ENCODE data around the gene ACSL3. TPM values are rescaled to one million over a fixed set of nuclear protein-coding genes. Genes with fewer than 3 reads are reported as not detected.

The ACSL3 gene
- total RNA-seq, 1 experiment from 2014 or later, result 100 TPM

DNA sequence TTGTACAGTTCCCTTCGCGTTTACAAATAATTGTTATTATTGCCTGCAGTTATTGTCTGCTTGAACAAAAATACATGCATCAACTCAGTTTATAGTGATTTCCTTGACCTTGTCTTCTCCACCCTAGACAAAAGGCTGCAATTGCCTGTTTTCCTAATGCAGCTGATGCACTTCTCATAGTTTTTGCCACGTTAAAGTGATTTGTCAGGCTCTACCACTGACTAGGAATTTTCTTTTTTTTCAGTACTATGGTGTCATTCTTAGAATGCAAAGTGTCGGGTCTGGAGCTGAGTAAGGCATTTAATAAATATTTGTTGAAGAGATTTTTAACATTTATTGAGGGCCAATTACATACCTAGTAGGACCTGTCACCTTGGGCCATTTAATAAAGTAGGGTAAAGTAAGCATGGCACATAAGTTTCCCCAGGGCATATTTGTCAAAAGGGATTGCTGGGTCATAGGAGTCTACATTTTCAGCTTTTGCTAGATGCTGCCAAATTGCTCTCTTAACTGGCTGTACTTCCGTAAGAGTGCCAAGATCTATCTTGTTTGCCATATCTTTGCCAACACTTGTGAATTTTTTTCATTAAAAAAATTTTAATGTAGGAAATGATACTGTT, 24.1 kb downstream of the ACSL3 start:
- peaks cover 13% of the 10 kb centered on the region; the same call in 1 of the 2 replicates for H3K9me3 Mint-ChIP-seq
- H3K27me3 Mint-ChIP-seq (ENCODE audit: low read depth), result no peaks in the 10 kb centered on the region
- no peak overlapping the region for H3K4me3 Mint-ChIP-seq
- CTCF ChIA-PET, result no interaction called here
- POLR2A ChIA-PET, result no interaction called here
- no peak for TF ChIP-seq SMAD4 (CRISPR knock-in tag; IDR thresholded peaks at IDR 0.05)
- TF ChIP-seq JUN (CRISPR knock-in tag; IDR thresholded peaks at IDR 0.05), result no peak
- TF ChIP-seq ATF6 (CRISPR knock-in tag; IDR thresholded peaks at IDR 0.05), result no peak
- TF ChIP-seq, protein P1, sequence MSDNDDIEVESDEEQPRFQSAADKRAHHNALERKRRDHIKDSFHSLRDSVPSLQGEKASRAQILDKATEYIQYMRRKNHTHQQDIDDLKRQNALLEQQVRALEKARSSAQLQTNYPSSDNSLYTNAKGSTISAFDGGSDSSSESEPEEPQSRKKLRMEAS (CRISPR knock-in tag; IDR thresholded peaks at IDR 0.05), result no peak
- TF ChIP-seq ZNF219 (CRISPR knock-in tag; IDR thresholded peaks at IDR 0.05; ENCODE audit: borderline replicate concordance), result no peak
- TF ChIP-seq NFE2L1 (CRISPR knock-in tag; IDR thresholded peaks at IDR 0.05), result no peak
- no peak for TF ChIP-seq NFYB (CRISPR knock-in tag; conservative IDR thresholded peaks at IDR 0.05; ENCODE audit: low read depth)
- TF ChIP-seq, protein P2, sequence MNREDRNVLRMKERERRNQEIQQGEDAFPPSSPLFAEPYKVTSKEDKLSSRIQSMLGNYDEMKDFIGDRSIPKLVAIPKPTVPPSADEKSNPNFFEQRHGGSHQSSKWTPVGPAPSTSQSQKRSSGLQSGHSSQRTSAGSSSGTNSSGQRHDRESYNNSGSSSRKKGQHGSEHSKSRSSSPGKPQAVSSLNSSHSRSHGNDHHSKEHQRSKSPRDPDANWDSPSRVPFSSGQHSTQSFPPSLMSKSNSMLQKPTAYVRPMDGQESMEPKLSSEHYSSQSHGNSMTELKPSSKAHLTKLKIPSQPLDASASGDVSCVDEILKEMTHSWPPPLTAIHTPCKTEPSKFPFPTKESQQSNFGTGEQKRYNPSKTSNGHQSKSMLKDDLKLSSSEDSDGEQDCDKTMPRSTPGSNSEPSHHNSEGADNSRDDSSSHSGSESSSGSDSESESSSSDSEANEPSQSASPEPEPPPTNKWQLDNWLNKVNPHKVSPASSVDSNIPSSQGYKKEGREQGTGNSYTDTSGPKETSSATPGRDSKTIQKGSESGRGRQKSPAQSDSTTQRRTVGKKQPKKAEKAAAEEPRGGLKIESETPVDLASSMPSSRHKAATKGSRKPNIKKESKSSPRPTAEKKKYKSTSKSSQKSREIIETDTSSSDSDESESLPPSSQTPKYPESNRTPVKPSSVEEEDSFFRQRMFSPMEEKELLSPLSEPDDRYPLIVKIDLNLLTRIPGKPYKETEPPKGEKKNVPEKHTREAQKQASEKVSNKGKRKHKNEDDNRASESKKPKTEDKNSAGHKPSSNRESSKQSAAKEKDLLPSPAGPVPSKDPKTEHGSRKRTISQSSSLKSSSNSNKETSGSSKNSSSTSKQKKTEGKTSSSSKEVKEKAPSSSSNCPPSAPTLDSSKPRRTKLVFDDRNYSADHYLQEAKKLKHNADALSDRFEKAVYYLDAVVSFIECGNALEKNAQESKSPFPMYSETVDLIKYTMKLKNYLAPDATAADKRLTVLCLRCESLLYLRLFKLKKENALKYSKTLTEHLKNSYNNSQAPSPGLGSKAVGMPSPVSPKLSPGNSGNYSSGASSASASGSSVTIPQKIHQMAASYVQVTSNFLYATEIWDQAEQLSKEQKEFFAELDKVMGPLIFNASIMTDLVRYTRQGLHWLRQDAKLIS (CRISPR knock-in tag; IDR thresholded peaks at IDR 0.05; ENCODE audit: borderline replicate concordance), result no peak
- TF ChIP-seq, protein P3, sequence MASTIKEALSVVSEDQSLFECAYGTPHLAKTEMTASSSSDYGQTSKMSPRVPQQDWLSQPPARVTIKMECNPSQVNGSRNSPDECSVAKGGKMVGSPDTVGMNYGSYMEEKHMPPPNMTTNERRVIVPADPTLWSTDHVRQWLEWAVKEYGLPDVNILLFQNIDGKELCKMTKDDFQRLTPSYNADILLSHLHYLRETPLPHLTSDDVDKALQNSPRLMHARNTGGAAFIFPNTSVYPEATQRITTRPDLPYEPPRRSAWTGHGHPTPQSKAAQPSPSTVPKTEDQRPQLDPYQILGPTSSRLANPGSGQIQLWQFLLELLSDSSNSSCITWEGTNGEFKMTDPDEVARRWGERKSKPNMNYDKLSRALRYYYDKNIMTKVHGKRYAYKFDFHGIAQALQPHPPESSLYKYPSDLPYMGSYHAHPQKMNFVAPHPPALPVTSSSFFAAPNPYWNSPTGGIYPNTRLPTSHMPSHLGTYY (CRISPR knock-in tag; IDR thresholded peaks at IDR 0.05), result no peak
- no peak for TF ChIP-seq USF1 (CRISPR knock-in tag; IDR thresholded peaks at IDR 0.05)
- no peak for TF ChIP-seq NR2C2 (CRISPR knock-in tag; IDR thresholded peaks at IDR 0.05)
- no peak for TF ChIP-seq ELF4 (CRISPR knock-in tag; IDR thresholded peaks at IDR 0.05; ENCODE audit: low read depth)
- TF ChIP-seq CBFB (CRISPR knock-in tag; IDR thresholded peaks at IDR 0.05; ENCODE audit: low read depth), result no peak
- TF ChIP-seq CREB1 (CRISPR knock-in tag; IDR thresholded peaks at IDR 0.05), result no peak
- no peak for TF ChIP-seq CTCF (IDR thresholded peaks at IDR 0.05)
- no peak for TF ChIP-seq NFATC4 (CRISPR knock-in tag; IDR thresholded peaks at IDR 0.05)
- TF ChIP-seq HMGXB4 (CRISPR knock-in tag; IDR thresholded peaks at IDR 0.05), result no peak
- TF ChIP-seq, protein P4, sequence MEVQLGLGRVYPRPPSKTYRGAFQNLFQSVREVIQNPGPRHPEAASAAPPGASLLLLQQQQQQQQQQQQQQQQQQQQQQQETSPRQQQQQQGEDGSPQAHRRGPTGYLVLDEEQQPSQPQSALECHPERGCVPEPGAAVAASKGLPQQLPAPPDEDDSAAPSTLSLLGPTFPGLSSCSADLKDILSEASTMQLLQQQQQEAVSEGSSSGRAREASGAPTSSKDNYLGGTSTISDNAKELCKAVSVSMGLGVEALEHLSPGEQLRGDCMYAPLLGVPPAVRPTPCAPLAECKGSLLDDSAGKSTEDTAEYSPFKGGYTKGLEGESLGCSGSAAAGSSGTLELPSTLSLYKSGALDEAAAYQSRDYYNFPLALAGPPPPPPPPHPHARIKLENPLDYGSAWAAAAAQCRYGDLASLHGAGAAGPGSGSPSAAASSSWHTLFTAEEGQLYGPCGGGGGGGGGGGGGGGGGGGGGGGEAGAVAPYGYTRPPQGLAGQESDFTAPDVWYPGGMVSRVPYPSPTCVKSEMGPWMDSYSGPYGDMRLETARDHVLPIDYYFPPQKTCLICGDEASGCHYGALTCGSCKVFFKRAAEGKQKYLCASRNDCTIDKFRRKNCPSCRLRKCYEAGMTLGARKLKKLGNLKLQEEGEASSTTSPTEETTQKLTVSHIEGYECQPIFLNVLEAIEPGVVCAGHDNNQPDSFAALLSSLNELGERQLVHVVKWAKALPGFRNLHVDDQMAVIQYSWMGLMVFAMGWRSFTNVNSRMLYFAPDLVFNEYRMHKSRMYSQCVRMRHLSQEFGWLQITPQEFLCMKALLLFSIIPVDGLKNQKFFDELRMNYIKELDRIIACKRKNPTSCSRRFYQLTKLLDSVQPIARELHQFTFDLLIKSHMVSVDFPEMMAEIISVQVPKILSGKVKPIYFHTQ (CRISPR knock-in tag; IDR thresholded peaks at IDR 0.05), result no peak
- H3K27ac Mint-ChIP-seq, result no peak overlapping the region
- DNase-seq (ENCODE audit: low spot score) (no peak), ATAC-seq (no peak)
- H3K36me3 Mint-ChIP-seq, result peaks cover 18% of the 10 kb centered on the region
- H3K4me1 Mint-ChIP-seq, result peaks cover 38% of the 10 kb centered on the region

Measured in WTC11 (cell line).